ENCODE data around the gene DDAH1. TPM values are rescaled to one million over a fixed set of nuclear protein-coding genes. Genes with fewer than 3 reads are reported as not detected.

Gene DDAH1
- total RNA-seq, 2 experiments from 2014 or later, result not detected

GRCh38 chr1:85321237-85321964, 143.6 kb downstream of the DDAH1 start:
- ChIA-PET CTCF (interaction anchor here (0.6 kb wide), 1 partner anchor 74 kb away, joined by 3 read pairs; no protein-coding TSS in a partner anchor), POLR2A (no interaction called here)
- ATAC-seq (ENCODE audit: poor library complexity) (no peak), DNase-seq (no peak)
- no peaks in the 10 kb centered on the region for H3K4me1 Mint-ChIP-seq (ENCODE audit: low read depth)
- H3K27me3 Mint-ChIP-seq, result peaks cover 37% of the 10 kb centered on the region
- H3K9me3 Mint-ChIP-seq, result no peaks in the 10 kb centered on the region
- H3K27ac Mint-ChIP-seq, result no peak overlapping the region
- intact Hi-C loops (cut with DNase I, micrococcal nuclease), result no loop called here
- Histone ChIP-seq H3K4me1 (ENCODE audit: insufficient read depth, low read length) (no peaks in the 10 kb centered on the region), H3K27ac (ENCODE audit: low read depth in 1 of 2, low read length in 2 of 2) (no peak overlapping the region), H3K9me3 (ENCODE audit: control insufficient read depth in 1 of 2, insufficient read depth in 1 of 2, low read length in 2 of 2) (no peaks in the 10 kb centered on the region), H3K27me3 (ENCODE audit: control insufficient read depth in 1 of 2, insufficient read depth in 2 of 2, low read length in 2 of 2) (peaks cover 0 to 7% of the 10 kb centered on the region in 2 experiments), H3K36me3 (ENCODE audit: insufficient read depth, low read length) (no peaks in the 10 kb centered on the region), H3K4me3 (ENCODE audit: low read length) (no peak overlapping the region)
- TF ChIP-seq, protein P1, sequence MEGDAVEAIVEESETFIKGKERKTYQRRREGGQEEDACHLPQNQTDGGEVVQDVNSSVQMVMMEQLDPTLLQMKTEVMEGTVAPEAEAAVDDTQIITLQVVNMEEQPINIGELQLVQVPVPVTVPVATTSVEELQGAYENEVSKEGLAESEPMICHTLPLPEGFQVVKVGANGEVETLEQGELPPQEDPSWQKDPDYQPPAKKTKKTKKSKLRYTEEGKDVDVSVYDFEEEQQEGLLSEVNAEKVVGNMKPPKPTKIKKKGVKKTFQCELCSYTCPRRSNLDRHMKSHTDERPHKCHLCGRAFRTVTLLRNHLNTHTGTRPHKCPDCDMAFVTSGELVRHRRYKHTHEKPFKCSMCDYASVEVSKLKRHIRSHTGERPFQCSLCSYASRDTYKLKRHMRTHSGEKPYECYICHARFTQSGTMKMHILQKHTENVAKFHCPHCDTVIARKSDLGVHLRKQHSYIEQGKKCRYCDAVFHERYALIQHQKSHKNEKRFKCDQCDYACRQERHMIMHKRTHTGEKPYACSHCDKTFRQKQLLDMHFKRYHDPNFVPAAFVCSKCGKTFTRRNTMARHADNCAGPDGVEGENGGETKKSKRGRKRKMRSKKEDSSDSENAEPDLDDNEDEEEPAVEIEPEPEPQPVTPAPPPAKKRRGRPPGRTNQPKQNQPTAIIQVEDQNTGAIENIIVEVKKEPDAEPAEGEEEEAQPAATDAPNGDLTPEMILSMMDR (IDR thresholded peaks at IDR 0.05), result no peak
- H3K36me3 Mint-ChIP-seq (ENCODE audit: low read depth), result no peaks in the 10 kb centered on the region
- H3K4me3 Mint-ChIP-seq, result no peak overlapping the region

DNA sequence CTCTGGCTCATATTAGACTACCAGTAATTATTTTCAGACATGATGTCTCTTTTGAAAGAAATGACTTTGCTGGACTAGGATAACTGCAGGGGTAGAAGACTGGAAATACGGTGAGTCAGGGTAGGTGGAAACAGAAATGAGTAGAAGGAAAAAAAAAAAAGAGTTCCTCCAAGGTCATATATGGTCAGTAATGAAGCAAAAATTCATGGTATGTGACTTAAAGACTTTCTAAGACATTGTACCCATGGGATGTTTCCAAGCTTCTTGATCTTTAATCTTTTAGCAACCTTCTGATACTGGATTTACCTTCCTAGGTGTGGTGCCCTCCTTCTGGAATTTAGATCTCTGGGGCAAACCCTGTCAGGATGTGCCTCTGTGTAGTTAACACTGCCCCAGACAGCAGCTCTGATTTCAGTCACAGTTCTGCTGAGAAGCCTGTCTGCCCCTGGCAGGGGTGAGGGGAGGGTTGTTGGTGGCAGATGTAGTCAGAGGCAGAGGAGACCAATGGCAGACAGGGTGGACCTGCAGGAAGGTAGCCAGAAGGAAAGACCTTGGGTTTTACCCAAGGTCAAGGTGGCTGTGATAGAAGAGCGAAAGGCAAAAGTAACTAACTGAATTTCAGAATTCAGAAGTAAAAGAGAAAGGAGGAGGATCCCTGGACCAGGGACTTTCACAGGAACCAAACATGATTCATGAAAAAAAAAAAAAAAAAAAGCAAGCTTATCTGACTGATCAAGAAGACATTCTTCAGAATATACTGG, 144.4 kb downstream of the DDAH1 start:
- Histone ChIP-seq H3K4me1 (ENCODE audit: insufficient read depth, low read length) (no peaks in the 10 kb centered on the region), H3K9me3 (ENCODE audit: control insufficient read depth in 1 of 2, insufficient read depth in 1 of 2, low read length in 2 of 2) (no peaks in the 10 kb centered on the region), H3K4me3 (ENCODE audit: low read length) (no peak overlapping the region), H3K36me3 (ENCODE audit: insufficient read depth, low read length) (no peaks in the 10 kb centered on the region), H3K27ac (ENCODE audit: low read depth in 1 of 2, low read length in 2 of 2) (no peak overlapping the region), H3K27me3 (ENCODE audit: control insufficient read depth in 1 of 2, insufficient read depth in 2 of 2, low read length in 2 of 2) (peaks cover 0 to 7% of the 10 kb centered on the region in 2 experiments)
- Mint-ChIP-seq H3K4me1 (ENCODE audit: low read depth) (no peaks in the 10 kb centered on the region), H3K27me3 (peaks cover 41% of the 10 kb centered on the region), H3K4me3 (no peak overlapping the region), H3K9me3 (no peaks in the 10 kb centered on the region), H3K27ac (no peak overlapping the region), H3K36me3 (ENCODE audit: low read depth) (no peaks in the 10 kb centered on the region)
- ATAC-seq (ENCODE audit: poor library complexity), result no peak
- ChIA-PET CTCF (interaction anchor here (0.6 kb wide), 1 partner anchor 75 kb away, joined by 3 read pairs; no protein-coding TSS in a partner anchor), POLR2A (no interaction called here)
- TF ChIP-seq, protein P1 (IDR thresholded peaks at IDR 0.05), result no peak
- intact Hi-C loops (cut with DNase I, micrococcal nuclease), result no loop called here
- no peak for DNase-seq

DNA sequence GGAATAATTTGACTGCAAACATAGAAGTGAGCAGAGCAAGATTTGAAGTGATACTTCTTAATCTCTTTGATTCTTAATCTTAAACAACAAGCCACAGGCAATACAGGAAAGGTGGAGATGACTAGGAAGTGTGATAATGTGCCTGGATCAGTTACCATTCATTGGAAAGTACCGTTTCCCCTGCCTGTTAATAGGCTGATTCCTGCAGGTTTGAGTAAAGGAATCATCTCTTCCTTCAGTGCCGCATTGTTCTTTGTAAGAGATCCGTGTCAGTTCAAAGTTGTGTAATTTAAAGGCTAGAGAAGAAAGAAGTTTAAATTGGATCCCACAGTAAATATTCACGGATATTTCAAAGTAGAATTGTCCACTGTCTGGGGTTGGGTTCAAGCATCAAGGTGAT, 145.0 kb downstream of the DDAH1 start:
- no peak overlapping the region for H3K4me3 Mint-ChIP-seq
- H3K9me3 Mint-ChIP-seq, result no peaks in the 10 kb centered on the region
- H3K27me3 Mint-ChIP-seq, result peaks cover 42% of the 10 kb centered on the region
- no peaks in the 10 kb centered on the region for H3K36me3 ChIP-seq (ENCODE audit: insufficient read depth, low read length)
- TF ChIP-seq, protein P1 (IDR thresholded peaks at IDR 0.05), result no peak
- intact Hi-C loops (cut with DNase I, micrococcal nuclease), result no loop called here
- ATAC-seq (ENCODE audit: poor library complexity) (no peak), DNase-seq (no peak)
- no peak overlapping the region for H3K4me3 ChIP-seq (ENCODE audit: low read length)
- H3K36me3 Mint-ChIP-seq (ENCODE audit: low read depth), result no peaks in the 10 kb centered on the region
- H3K9me3 ChIP-seq (ENCODE audit: control insufficient read depth in 1 of 2, insufficient read depth in 1 of 2, low read length in 2 of 2), result no peaks in the 10 kb centered on the region
- H3K4me1 Mint-ChIP-seq (ENCODE audit: low read depth), result no peaks in the 10 kb centered on the region
- ChIA-PET POLR2A (no interaction called here), CTCF (no interaction called here)
- no peaks in the 10 kb centered on the region for H3K4me1 ChIP-seq (ENCODE audit: insufficient read depth, low read length)
- no peak overlapping the region for H3K27ac Mint-ChIP-seq
- no peak overlapping the region for H3K27ac ChIP-seq (ENCODE audit: low read depth in 1 of 2, low read length in 2 of 2)
- peaks cover 0 to 7% of the 10 kb centered on the region in 2 experiments for H3K27me3 ChIP-seq (ENCODE audit: control insufficient read depth in 1 of 2, insufficient read depth in 2 of 2, low read length in 2 of 2)
